BLaER1 (cell line): ENCODE results near the gene KSR1.

Source experiments
- H3K27ac ChIP-seq: shearing (Covaris generic); formaldehyde crosslinking; 2 replicates; pipeline ENCODE4 v1.8.1; 2022
- H3K27me3 ChIP-seq: shearing (Covaris generic); formaldehyde crosslinking; 2 replicates; pipeline ENCODE4 v1.8.1; 2022
- H3K36me3 ChIP-seq: shearing (Covaris generic); formaldehyde crosslinking; 2 replicates; pipeline ENCODE4 v1.8.1; 2022
- H3K4me1 ChIP-seq: shearing (Covaris generic); formaldehyde crosslinking; 2 replicates; pipeline ENCODE4 v1.8.1; 2022
- H3K4me2 ChIP-seq: shearing (Covaris generic); formaldehyde crosslinking; 2 replicates; pipeline ENCODE4 v1.8.1; 2022
- H3K4me3 ChIP-seq: shearing (Covaris generic); formaldehyde crosslinking; 2 replicates; pipeline ENCODE4 v1.8.1; 2022
- H3K9ac ChIP-seq: shearing (Covaris generic); formaldehyde crosslinking; 2 replicates; pipeline ENCODE4 v1.8.1; 2022
- H3K9me3 ChIP-seq: shearing (Covaris generic); formaldehyde crosslinking; 2 replicates; pipeline ENCODE4 v1.8.1; 2022
- H4K20me1 ChIP-seq: shearing (Covaris generic); formaldehyde crosslinking; 2 replicates; pipeline ENCODE4 v1.8.1; 2022
- Cebpa-rat ChIP-seq: shearing (Covaris generic); IDR thresholded peaks from 2 replicates; pipeline ENCODE4 v1.8.1; 2022

KSR1 gene

DNA sequence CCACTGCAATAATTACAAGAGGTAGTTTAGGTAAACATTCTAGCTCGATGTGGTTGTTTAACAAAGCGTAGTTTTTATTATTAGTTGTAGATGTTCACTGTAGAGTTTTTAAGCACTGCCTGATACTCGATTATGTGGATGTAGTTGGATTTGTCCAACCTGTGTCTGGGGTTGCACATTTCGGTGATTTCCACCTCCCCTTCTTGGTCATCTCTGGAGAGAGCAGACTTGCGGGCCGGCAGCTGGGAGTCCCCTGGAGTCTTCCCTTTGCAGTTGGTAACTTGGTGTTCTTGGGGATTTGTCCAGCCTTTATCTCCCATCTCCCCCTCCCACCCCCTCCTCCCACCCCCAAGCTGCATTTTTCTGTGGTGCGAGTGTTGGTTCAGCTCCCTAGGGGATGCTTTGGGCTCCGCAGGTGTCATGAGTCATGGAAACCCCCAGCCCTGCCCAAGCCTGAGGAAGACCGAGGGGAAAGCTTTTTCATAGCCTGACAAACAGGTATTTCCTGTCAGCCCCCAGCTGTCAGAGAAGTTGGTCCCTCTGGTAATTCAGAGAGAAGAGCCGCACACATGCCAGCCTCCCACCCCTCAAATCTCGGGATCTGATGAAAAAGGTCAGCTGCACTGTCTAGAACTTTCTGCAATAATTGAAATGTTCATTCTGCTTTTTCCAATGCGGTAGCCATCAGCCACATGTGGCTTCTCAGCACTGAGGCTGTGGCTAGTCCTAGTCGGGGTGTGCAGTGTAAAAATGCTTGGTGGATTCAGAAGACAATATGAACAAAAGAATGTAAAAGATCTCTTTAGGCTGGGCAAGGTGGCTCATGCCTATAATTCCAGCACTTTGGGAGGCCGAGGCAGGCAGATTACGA is 50.3 kb downstream of the KSR1 start:
- Histone ChIP-seq H3K4me1 (peaks cover 45% of the 10 kb centered on the region), H3K27ac (peak overlapping the region; percentile 9; the same call in 1 of the 2 replicates), H4K20me1 (peaks cover 10% of the 10 kb centered on the region; the same call in 1 of the 2 replicates), H3K27me3 (no peaks in the 10 kb centered on the region), H3K36me3 (0 out of 2 replicates have a peak, but pooled peaks cover 11% of the 10 kb centered on the region), H3K4me3 (no peak overlapping the region), H3K9me3 (peaks cover 13% of the 10 kb centered on the region), H3K9ac (no peak overlapping the region), H3K4me2 (peak overlapping the region; percentile 74)
- no peak for TF ChIP-seq Cebpa-rat

- Histone ChIP-seq H3K36me3 (no peaks in the 10 kb centered on the region), H3K4me2 (no peak overlapping the region), H3K4me3 (no peak overlapping the region), H3K4me1 (peaks cover 18% of the 10 kb centered on the region), H4K20me1 (peaks cover 19% of the 10 kb centered on the region; the same call in 1 of the 2 replicates), H3K27me3 (no peaks in the 10 kb centered on the region), H3K9ac (no peak overlapping the region), H3K9me3 (no peaks in the 10 kb centered on the region), H3K27ac (no peak overlapping the region)
- TF ChIP-seq Cebpa-rat, result no peak
Measured at GRCh38 chr17:27511168-27511883, 55.1 kb downstream of the KSR1 start.

- H3K4me3 ChIP-seq, result no peak overlapping the region
- no peaks in the 10 kb centered on the region for H3K27me3 ChIP-seq
- no peak overlapping the region for H3K9ac ChIP-seq
- H3K36me3 ChIP-seq, result no peaks in the 10 kb centered on the region
- H3K4me1 ChIP-seq, result peaks cover 11% of the 10 kb centered on the region
- TF ChIP-seq Cebpa-rat, result no peak
- H3K9me3 ChIP-seq, result no peaks in the 10 kb centered on the region
- H3K4me2 ChIP-seq, result no peak overlapping the region
- H4K20me1 ChIP-seq, result peaks cover 19% of the 10 kb centered on the region; the same call in 1 of the 2 replicates
- H3K27ac ChIP-seq, result no peak overlapping the region
Measured at GRCh38 chr17:27512031-27512430, 55.8 kb downstream of the KSR1 start.

- Histone ChIP-seq H3K9me3 (no peaks in the 10 kb centered on the region), H3K27me3 (no peaks in the 10 kb centered on the region), H3K4me1 (peaks cover 4% of the 10 kb centered on the region; the same call in 1 of the 2 replicates), H3K36me3 (no peaks in the 10 kb centered on the region), H4K20me1 (peaks cover 19% of the 10 kb centered on the region; the same call in 1 of the 2 replicates), H3K4me2 (no peak overlapping the region), H3K4me3 (no peak overlapping the region), H3K27ac (no peak overlapping the region), H3K9ac (no peak overlapping the region)
- no peak for TF ChIP-seq Cebpa-rat
Measured at GRCh38 chr17:27512511-27513346, 56.5 kb downstream of the KSR1 start.

- peaks cover 30% of the 10 kb centered on the region; the same call in 1 of the 2 replicates for H4K20me1 ChIP-seq
- no peaks in the 10 kb centered on the region for H3K9me3 ChIP-seq
- no peaks in the 10 kb centered on the region for H3K4me1 ChIP-seq
- H3K4me2 ChIP-seq, result no peak overlapping the region
- no peaks in the 10 kb centered on the region for H3K36me3 ChIP-seq
- no peak overlapping the region for H3K9ac ChIP-seq
- H3K27me3 ChIP-seq, result no peaks in the 10 kb centered on the region
- H3K27ac ChIP-seq, result no peak overlapping the region
- H3K4me3 ChIP-seq, result no peak overlapping the region
- TF ChIP-seq Cebpa-rat, result no peak
Measured at GRCh38 chr17:27513849-27514248, 57.6 kb downstream of the KSR1 start.

DNA sequence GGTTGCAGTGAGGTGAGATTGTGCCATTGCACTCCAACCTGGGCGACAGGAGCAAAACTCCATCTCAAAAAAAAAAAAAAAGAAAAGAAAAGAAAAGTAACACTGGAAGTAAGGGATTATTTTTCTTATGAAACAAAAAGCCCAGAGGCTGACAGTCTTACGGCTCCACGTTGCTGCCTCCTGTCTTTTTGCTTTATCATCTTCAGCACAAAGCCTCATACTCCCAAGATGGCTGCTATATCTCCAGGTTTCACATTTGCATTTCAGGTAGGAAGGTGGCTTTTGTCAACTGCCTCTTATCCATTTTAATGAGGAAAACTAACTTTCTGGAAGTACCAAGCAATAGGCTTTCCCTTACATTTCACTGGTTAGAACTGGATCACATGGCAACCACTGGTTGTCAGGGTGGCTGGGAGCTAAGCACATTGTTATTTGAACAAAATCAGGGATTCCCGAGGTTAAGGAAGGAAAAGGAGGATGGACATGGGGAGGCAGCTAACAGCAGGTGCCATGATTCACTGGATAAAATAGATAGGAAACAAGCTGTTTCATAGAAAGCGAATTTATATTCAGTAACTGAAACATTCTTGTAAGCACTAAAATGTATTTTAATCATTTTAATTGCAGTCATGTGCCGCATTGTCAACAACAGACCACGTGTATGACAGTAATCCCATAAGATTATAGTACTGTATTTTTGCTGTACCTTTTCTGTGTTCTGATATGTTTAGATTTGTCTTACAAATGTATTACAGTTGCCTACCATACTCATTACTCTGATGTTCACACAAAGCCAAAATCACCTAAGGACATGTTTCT is 58.6 kb downstream of the KSR1 start:
- Histone ChIP-seq H4K20me1 (peaks cover 40% of the 10 kb centered on the region; the same call in 1 of the 2 replicates), H3K9me3 (no peaks in the 10 kb centered on the region), H3K9ac (no peak overlapping the region), H3K27me3 (no peaks in the 10 kb centered on the region; the same call in 1 of the 2 replicates), H3K4me2 (no peak overlapping the region), H3K4me3 (no peak overlapping the region), H3K27ac (no peak overlapping the region), H3K36me3 (no peaks in the 10 kb centered on the region), H3K4me1 (peaks cover 8% of the 10 kb centered on the region; the same call in 1 of the 2 replicates)
- TF ChIP-seq Cebpa-rat, result no peak

GRCh38 chr17:27518048-27518447 is 61.8 kb downstream of the KSR1 start:
- H3K4me3 ChIP-seq, result no peak overlapping the region
- H3K27me3 ChIP-seq, result no peaks in the 10 kb centered on the region; the same call in 1 of the 2 replicates
- H3K4me1 ChIP-seq, result peaks cover 14% of the 10 kb centered on the region
- H4K20me1 ChIP-seq, result peaks cover 46% of the 10 kb centered on the region; the same call in 1 of the 2 replicates
- no peak overlapping the region for H3K4me2 ChIP-seq
- no peak overlapping the region for H3K27ac ChIP-seq
- TF ChIP-seq Cebpa-rat, result no peak
- H3K9me3 ChIP-seq, result no peaks in the 10 kb centered on the region
- no peaks in the 10 kb centered on the region for H3K36me3 ChIP-seq
- no peak overlapping the region for H3K9ac ChIP-seq

DNA sequence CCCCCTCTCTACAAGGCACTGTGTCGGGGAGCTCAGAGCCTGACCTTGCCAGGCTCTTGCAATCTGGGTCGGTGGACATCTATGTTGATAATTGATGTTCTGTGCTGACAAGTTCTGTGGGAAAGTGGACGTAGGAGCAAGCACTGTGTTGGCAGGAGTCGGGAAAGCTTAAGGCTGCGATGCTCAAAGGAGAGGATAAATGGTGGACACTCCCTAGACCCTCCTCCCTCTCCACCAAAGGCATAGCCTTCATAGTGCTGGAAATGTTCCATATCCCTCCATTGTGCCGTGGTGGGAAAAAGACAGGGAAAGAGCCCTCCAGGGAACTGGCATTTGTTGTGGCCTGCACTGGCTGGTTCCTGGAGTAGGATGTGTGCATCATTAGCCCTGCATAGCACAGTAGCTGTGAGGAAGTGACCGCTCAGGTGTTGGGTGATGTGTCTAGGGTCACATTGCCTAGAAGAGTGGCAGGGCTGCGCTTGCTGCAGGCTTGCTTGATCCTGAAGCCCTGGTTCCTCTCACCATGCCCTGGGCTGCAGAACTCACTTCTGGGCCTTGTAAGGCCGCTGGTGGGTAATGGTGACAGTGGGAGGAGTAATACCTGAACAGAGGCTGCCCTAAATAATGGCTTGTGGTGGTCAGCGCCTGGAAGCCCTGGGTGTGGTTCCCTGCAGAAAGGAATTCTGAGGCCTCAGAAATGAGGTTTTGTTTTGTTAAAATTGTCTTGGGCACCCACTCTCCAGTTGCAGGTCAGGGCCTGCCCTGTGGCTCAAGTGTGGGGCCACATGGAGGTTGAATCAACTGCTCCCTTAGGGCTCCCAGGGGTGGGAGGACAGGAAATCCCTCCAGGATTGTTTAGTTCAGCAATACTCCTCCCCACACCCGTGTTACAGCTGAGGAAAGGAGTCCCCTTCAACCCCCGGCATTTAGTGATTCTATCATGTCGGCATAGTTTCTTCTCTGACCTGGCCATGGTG is 62.6 kb downstream of the KSR1 start:
- Histone ChIP-seq H3K9ac (no peak overlapping the region), H4K20me1 (peaks cover 39% of the 10 kb centered on the region; the same call in 1 of the 2 replicates), H3K27me3 (no peaks in the 10 kb centered on the region; the same call in 1 of the 2 replicates), H3K27ac (no peak overlapping the region), H3K9me3 (no peaks in the 10 kb centered on the region), H3K4me1 (peaks cover 14% of the 10 kb centered on the region), H3K4me2 (no peak overlapping the region), H3K4me3 (no peak overlapping the region), H3K36me3 (no peaks in the 10 kb centered on the region)
- TF ChIP-seq Cebpa-rat, result no peak
